Glomerular visceral epithelial cell (primary cell): ENCODE results near the gene FLRT1.

Experiments
- DNase-seq: peaks from one replicate; pipeline ENCODE4 v3.0.0-alpha.2; 2016; ENCODE audit errors: extremely low spot score

The FLRT1 gene

GRCh38 chr11:64084951-64085710, 49.4 kb downstream of the FLRT1 start:
- DNase-seq = peak; percentile 44
